NOMO-1 (cell line): Measurements from ENCODE around the gene SERP2.
"Not testable (repeated sequence)": the region's sequence is repeated elsewhere in the genome, so short reads cannot be mapped to it uniquely, and the experiment has no call there.

Source experiments
- DNase-seq, 2 experiments: peaks; one replicate each; lab custom pipeline; 2025; ENCODE audit not compliant: unreplicated experiment in 2 of 2; lab: John Stamatoyannopoulos, UW

Gene SERP2

DNA sequence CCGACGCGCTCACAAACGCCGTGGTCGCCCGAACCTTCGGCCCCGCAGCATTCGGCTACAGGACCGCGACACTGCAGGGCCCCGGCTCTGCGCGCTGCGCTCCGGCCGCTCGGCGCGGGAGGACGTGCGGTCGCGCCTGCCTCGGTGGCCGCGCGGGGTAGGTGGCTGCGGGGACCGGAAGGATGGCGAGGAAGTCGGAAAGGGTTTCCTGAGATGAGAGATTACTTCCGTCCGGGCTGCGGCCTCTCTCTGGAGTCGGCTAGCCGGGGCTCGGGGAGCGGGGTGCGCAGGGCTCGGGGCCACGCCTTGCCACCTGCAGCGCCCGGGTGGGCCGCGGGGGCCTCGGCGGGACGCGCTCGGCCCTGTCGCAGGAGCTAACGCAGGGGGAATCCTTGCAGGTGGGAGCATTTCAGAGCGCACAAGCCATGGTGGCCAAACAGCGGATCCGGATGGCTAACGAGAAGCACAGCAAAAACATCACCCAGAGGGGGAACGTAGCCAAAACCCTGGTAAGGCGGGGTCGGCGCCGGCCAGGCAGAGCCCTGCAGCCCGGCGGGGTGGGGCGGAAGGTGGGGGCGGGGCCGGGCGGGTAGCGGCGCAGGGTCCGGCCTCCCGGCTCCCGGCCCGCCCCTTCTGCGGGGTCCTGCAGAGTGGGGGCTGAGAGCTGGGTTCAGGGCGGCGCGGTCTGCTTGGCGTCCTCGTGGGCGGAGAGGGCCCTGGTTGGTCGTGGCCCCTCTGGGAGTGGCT is at the start of gene SERP2:
TSS of gene SERP2 (plus strand) at position 224 of the 747 bp plus-strand sequence. CDS start at position 426, 202 bp downstream.
- no peak for DNase-seq

DNA sequence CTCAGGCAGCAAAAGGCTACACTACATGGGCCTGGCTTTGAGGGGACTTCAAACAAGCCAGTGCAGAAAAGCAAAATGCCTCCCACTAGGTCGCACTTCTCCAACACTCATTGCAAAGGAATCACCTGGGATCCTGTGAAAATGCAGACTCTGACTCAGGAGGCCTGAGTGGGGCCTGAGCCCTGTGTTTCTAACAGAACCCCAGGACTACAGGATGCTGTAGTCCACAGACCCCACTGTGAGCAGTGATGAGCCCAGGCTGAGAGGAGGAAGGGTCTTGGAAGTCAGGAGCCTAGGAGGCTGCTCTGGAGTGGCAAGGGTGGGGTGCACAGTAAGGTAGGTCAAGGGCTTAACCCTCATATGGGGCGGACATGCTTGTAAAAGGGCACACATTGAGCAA is 46.7 kb upstream of the SERP2 start:
- DNase-seq: no peak

DNA sequence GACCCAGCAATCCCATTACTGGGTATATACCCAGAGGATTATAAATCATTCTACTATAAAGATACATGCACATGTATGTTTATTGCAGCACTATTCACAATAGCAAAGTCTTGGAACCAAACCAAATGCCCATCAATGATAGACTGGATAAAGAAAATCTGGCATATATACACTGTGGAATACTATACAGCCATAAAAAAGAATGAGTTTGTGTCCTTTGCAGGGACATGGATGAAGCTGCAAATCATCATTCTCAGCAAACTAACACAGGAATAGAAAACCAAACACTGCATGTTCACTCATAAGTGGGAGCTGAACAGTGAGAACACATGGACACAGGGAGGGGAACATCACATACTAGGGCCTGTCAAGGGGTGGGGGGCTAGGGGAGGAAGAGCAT is 44.6 kb upstream of the SERP2 start:
- DNase-seq: not testable (repeated sequence)

DNA sequence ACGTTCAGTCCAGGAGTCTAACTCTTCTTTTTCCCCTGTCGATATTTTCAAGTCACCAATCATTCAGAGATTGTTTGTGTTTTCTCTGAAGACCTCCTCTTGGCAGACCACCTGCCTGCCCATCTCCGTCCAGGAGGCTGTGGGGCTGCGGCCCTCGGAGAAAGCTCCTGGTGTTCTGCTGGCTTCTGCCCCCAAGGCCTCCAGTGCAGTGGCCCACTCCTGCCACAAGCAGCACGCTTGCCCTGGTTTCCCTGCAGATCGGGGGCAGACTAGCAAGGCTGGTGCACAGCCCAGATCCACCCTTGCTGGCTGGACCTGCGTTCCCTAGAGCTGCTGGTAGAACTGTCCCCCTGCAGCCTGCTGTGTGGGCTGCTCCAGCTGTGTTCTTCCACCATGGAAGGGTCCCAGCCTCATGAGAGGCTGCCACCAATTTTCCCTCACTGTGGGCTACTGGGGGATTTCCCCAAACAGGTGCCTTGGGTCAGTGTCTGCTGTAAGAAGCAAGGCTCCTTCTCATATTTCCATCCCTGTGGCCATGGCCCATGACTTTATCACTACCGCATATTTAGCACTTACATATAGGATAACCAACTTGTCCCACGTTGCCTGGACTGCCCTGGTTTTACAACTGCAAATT is 43.6 kb upstream of the SERP2 start:
- no peak for DNase-seq

DNA sequence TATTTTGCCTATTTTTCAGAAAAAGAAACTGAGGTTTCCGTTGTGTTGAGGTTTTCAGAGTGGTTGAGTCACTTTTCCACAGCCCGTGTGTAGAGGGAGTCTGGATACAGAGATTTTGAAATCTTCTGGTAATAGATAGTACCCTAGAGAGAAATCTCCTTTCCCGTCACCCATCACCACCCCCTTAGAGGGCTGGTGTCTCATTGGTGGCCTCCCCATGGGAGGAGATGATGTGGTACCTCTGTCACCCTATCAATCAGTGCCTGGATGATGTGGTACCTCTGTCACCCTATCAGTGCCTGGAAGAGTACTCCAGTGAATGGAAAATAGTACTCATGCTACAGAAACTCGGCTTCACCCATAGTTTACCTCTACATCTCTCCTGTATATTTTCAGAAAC is 42.2 kb upstream of the SERP2 start:
- DNase-seq: no peak

DNA sequence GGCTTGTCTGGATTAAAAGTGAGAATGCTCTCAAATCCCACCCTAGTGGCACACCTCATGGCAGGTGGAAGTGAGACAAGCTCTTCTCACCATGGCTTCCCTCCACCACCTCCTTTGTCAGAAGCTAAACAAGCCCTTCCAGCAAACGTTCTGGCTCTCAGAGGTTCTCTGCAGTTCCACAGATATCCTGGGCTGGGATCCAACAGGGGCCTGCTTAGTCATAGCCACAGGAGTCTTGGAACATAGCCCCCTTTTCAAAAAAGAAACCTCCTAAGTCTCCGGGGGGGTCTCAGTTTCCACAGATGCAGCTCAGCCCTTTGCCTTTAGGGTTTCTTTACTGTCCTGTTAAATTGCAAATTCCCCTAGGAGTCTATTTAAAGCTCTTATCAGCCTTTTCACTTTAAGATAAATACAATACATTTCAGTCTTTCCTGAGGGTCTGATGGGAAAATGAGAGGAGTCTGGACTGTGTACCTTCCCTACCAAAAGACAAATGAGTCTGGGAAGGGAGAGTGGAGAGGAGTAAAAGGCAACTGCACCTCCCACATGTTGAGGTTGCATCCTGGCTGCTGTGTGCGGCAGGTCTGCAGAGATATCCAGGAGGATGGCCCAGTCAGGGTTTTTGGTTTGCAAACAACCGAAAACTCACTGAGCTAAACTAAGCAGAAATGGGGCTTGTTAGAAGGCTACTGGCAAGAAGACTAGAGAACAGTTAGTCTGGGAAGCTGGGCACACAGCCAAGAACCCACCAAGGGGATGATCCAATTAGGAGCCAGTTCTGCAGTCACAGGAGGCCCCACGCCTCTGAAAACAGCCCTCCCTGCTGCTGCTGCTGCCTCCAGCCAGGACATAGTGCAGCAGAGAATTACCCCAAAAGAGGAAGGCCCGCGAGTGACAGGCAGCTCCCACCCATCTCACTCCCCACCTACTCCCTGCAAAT is 41.4 kb upstream of the SERP2 start:
- no peak for DNase-seq

DNA sequence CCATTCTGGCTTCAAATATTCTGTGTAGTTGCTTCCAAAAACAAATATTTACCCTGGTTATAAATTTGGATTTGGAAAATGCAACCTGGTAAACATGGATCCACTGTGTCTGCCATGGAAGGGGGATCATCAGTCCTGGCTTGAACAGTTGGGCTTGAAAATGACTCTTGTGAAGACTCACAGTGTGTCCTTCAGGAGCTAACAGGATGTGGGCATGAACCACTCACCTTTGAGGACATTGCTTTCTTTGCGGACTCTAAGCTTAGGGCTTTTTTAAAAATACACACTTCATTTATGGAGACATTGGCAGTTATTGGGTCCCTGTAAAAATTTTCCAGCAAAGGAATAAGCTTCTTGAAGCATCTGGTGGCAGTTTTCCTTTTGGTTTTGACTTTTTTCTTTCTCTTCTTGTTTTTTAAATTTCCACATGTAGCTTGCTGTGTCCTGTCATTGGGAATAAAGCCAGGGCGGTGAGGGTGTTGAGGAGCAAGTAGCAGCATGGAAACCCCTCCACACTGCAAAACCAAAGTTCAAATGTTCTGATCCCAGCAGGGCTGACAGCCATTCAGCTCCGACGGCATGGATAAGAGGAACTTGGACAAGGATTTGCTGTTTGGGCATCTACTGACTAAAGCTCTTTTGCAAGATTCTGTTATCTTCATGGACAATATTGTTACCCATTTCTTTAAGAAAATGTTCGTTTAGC is 39.5 kb upstream of the SERP2 start:
- DNase-seq: no peak

DNA sequence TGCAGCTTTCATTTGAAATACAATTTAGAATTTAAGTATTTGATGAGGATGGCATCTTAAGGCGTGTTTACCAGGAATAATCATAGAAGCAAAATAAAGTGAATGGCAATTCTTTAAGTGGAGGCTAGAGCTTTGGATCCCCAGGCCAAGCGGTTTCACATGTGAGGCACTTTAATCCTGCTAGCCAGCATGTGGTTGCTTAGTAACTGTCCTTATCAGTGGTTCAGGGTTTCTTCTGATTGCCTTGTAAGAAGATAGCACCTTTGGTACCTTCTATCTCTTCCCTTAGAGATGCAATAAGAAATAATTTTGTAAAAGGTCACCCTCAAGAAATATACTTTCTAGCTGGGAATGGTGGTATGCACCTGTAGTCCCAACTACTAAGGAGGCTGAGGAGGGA is 38.9 kb upstream of the SERP2 start:
- DNase-seq: no peak

DNA sequence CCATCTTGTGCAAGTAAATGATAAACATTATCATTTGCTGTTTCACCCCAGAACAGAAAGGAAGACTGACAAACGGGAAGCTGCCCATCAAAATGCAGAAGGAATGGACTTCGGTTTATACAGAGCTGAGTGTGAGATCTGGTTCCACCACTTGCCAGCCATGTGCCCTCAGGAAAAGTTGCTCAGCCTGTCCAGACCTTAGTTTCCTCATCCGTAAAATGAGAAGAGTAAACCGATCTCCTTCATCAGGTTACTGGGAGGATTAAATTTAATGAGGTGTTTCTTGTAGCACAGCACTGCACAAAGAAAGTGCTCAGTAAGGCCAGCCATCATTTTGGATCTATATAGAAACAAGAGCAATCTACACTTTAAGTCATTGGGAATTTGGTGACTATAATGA is 36.7 kb upstream of the SERP2 start:
- no peak for DNase-seq

DNA sequence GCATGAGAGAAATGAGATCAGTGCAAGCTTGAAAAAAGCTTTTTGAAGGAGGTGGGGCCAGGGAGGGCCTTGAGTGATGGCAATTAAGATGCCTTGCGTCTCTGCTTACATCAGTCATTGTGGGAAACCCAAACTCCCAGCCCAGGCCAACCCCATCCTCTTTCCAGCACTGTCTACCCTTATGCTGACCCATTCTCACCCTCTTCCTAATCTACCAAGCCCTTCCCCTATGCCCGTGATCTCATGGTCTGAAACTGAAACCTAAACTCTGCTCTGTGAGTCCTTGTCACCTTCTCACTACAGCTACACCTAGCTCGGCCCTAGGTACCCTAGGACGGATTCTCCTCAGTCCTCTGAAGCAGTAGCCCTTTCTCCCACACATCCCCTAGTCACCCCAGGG is 36.0 kb upstream of the SERP2 start:
- DNase-seq: no peak

DNA sequence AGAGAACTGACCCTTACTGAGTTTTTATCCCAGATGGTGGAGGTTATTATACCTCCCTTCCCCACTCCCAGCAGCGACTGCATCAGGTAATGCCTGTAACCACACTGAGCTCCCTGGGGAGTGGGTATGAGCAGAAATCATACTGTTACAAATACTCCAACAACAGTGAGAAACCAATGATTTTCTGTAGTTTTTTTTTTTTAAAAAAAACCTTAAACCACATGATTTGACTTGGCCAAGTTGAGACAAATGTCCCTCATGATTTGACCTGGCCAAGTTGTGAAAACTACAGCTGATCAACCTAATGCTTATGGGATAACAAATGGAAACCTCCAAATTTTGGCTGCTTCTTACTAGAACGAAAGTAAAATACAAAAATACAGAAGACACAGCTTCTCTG is 33.1 kb upstream of the SERP2 start:
- DNase-seq: no peak

DNA sequence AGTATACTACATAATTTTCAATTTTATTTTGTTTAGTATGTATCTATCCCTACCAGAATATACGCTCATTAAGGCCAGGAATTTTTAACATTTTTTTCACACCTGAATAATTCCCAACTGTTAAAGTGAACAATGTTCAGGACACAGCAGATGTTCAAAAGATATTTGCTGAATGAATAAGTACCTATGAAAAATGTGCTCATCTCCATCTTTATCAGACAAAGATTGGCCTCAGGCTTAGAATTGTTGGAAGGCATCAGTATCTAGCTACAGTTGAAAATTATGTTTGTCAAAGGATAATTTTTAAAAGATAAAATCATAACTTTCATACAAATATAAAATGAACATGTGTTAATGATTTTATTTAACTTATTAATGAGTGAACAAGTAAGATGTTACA is 30.9 kb upstream of the SERP2 start:
- no peak for DNase-seq

DNA sequence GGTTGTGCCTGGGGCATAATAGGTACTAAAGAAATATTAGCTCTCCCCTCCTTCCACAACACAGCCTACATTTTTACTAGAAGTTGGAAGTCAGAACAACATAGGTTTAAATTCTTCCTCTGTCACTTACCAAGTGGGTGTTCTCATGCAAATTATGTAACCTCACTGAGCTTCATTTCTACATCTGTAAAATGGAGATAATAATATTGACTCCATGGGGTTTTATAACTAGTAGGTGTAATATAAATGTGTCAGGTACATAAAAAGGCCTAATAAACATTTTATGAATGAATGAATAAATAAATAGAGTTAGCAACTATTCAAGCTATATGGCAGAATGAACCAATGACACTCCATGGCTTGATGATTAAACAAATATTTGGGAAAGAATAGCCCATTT is 27.1 kb upstream of the SERP2 start:
- DNase-seq: no peak

DNA sequence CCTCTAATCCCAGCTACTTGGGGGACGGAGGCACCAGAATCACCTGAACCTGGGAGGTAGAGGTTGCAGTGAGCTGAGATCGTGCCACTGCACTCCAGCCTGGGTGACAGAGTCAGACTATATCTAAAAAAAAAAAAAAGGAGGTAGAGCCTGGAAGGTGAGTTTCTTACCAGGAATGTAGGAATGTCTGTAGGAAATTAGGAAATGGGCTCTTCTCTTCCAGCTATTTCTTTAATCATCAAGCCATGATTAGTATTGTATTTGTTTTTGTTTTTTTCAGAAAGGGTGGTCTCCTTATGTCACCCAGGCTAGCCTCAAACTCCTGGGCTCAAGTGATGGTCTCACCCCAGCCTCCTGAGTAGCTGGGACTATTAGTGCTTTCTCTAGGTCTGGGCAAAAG is 26.3 kb upstream of the SERP2 start:
- no peak for DNase-seq

DNA sequence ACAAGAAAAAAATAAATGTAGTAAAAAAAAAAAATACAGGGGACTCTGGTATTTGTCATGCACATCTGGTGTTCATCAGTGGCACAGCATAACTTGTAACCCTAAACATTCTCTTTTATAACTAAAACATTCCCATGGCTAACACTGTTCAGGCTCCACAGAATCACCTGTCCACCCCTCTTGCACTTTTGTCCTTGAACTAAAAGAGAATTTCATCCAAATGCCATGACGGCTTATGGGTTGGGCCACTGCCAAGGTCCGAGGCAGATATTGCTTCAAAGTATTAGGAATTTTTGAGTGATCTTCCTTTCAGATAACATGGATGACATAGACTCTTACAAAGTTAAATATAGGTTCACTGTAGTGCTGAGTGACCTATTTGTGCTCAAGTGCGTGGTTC is 25.7 kb upstream of the SERP2 start:
- no peak for DNase-seq

DNA sequence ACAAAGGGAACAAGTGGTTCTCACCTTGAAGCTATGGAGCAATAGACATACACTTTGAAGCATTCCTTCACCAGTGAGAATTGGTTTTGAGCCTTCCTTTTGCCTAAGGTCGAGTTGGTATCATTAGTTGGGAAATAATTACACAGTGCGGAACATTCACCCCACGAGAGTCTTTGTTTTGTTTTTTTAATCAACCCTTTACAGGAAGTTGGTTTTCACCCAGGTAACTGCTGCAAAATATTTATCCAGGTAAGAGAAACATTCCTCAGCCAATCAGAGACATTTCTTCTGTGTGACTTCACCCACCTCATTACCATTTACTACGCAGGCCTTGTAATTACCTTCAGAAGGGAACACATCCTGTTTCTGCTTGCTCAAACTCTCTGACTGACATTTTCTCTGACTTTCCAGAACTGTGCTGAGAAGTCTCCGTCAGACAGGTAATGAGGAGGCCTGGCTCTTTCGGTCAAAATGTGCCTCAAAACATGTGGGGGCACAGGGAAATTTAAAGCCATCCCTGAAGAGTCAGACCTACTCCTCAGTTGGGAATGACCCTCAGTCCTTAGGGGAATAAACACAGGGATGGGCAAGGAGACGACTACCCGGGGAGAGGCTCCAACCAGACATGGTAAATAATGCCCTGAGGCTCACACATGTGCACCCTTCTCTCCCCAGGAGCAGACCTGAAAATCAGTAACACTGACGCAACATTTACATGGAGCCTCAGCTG is 22.7 kb upstream of the SERP2 start:
- DNase-seq: no peak

DNA sequence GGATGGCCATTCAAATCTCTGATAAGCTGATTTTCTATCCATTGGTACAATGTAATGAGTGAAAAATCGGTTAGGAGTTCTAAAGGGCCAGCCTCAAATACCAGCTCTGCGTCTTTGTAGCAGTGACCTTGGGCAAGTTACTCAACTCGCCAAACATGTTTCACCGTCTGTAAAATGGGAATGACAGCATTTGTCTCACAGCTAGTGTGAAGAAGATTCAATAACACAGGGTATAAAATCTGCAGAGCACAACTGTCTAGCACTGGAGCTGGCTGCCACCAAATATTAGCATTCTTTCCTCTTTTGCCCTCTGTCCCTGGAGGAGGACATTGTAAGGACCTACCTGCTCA is 22.1 kb upstream of the SERP2 start:
- no peak for DNase-seq

DNA sequence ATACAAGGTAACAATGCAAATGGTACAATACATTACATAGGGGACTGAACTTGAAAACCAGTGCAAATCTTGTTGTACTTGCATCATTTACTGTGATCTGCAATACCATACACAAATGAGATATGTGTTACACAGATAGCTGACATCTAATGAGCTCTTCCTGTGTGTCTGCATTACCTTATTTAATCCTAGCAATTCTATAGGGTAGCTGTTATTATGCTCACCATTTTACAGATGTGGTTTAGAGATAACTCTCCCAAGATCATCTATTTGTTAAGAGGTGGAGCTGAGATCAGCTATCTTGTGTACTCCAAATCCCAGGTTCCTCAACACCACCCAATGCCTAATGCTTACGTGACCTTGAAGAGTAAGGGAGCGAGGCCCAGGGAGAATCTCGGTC is 21.4 kb upstream of the SERP2 start:
- no peak for DNase-seq

DNA sequence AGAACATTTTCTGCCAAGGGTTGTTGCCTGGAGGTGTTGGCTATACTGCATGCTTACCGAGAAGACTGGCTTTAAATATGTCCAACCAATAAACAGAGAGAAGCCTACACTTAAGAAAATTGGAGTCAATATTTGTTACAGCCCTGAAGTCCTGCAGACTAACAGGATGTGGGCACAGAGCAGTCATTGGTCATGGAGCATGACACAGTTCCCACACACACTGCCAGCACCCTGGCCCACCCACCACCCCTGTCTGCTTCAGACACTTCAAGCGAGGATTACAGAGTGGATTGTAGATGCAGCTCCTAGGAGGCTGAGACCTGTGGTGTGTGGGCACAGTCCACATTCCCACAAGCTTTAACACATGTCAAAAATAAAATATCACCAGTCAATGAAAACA is 21.0 kb upstream of the SERP2 start:
- no peak for DNase-seq

DNA sequence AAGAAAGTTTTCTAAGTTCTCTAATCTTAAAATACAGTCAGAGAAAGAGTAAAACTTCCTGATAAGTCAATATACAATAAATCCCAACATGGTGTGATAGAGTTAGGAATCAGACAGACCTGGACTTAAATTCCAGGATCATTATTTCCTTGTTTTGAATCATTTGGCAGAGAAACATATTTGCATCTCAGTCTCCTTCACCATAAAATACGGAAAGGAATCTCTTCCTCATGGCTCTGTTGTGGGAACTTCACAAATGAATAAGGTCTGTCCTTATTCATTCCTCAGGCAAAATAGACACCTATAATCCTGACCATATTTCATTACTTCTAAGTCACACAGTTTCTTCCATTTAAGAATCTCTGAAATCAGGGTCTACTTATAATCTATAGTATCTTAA is 19.3 kb upstream of the SERP2 start:
- no peak for DNase-seq
